T-cell (primary cell): ENCODE data around the gene SLC45A3. TPM values are rescaled to one million over a fixed set of nuclear protein-coding genes. Genes with fewer than 3 reads are reported as not detected.
A peak's percentile ranks its signal among the peaks of the same experiment; 100 is the strongest.

Experiments
- ATAC-seq, 4 experiments: fragments of 200-7000 bp in 3 of 4; fragments of 150-1000 bp in 1 of 4; cut with Tn5 transposase; replicated peaks in 1 of 4; 1 replicate in 3 of 4; 2 replicates in 1 of 4; pipeline ENCODE4 v1.10.0; 2021; ENCODE audit warnings: moderate library complexity in 3 of 4, mild to moderate bottlenecking in 2 of 4, moderate number of reproducible peaks in 1 of 4
- CTCF ChIA-PET, 2 donors: fragments of 300-600 bp; sonication (Branson Sonifier 250); formaldehyde crosslinking; loops; one replicate each; lab custom pipeline; 2022; ENCODE audit warnings: antibody characterized with exemption in 2 of 2; lab: Charles Lee
- POLR2A ChIA-PET, 2 donors: fragments of 300-600 bp; sonication (Branson Sonifier 250); formaldehyde crosslinking; loops; one replicate each; lab custom pipeline; 2022; ENCODE audit warnings: antibody characterized with exemption in 2 of 2; lab: Charles Lee
- DNase-seq, 35 experiments: peaks; one replicate each; pipeline versions ENCODE4 v3.0.0 to v3.0.0-alpha.2; 2013 to 2023
- H3K27ac ChIP-seq: one replicate; pipeline ENCODE4 v1.5.1; 2013; ENCODE audit warnings: low read length
- H3K27me3 ChIP-seq, 2 experiments: replicated peaks in 1 of 2; 1 replicate in 1 of 2; 2 replicates in 1 of 2; pipeline versions ENCODE4 v1.6.1 to v1.7.0; 2013; ENCODE audit warnings: low read length in 1 of 2, mixed read lengths in 1 of 2; ENCODE audit not compliant: control insufficient read depth in 2 of 2, insufficient read depth in 2 of 2; ENCODE audit errors: extremely low read depth in 1 of 2
- H3K36me3 ChIP-seq, 2 donors: 1 replicate in 1 of 2; 2 replicates in 1 of 2; pipeline versions ENCODE4 v1.6.1 to v1.7.0; 2013; ENCODE audit warnings: low read length in 1 of 2; ENCODE audit not compliant: control insufficient read depth in 2 of 2, insufficient read depth in 1 of 2; ENCODE audit errors: extremely low read depth in 1 of 2
- H3K4me1 ChIP-seq, 2 experiments: 1 replicate in 1 of 2; 2 replicates in 1 of 2; pipeline versions ENCODE4 v1.6.1 to v1.7.0; 2013; ENCODE audit warnings: low read length in 2 of 2, mixed read lengths in 1 of 2; ENCODE audit not compliant: insufficient read depth in 2 of 2, control insufficient read depth in 1 of 2; ENCODE audit errors: extremely low read depth in 1 of 2
- H3K4me3 ChIP-seq, 2 donors: 1 replicate in 1 of 2; 2 replicates in 1 of 2; pipeline versions ENCODE4 v1.5.1 to v1.7.0; 2013; ENCODE audit warnings: mild to moderate bottlenecking in 2 of 2, low read length in 1 of 2, moderate library complexity in 1 of 2; ENCODE audit not compliant: control insufficient read depth in 1 of 2; ENCODE audit errors: extremely low read depth in 1 of 2
- H3K9me3 ChIP-seq: 2 replicates; pipeline ENCODE4 v1.7.0; 2013
- H3K27ac Mint-ChIP-seq, 2 donors: one replicate each; pipeline ENCODE4 v1.8.0; 2020 to 2021; ENCODE audit warnings: mild to moderate bottlenecking in 2 of 2, mixed read lengths in 2 of 2
- H3K27me3 Mint-ChIP-seq, 2 donors: one replicate each; pipeline ENCODE4 v1.8.0; 2021 to 2022; ENCODE audit warnings: mixed read lengths in 2 of 2
- H3K36me3 Mint-ChIP-seq: one replicate; pipeline ENCODE4 v1.8.0; 2021; ENCODE audit warnings: mixed read lengths
- H3K4me1 Mint-ChIP-seq, 3 donors: one replicate each; pipeline ENCODE4 v1.8.0; 2020 to 2022; ENCODE audit warnings: mixed read lengths in 3 of 3, mild to moderate bottlenecking in 1 of 3
- H3K4me3 Mint-ChIP-seq, 3 donors: one replicate each; pipeline ENCODE4 v1.8.0; 2020 to 2022; ENCODE audit warnings: mild to moderate bottlenecking in 3 of 3, mixed read lengths in 3 of 3, moderate library complexity in 3 of 3
- H3K9me3 Mint-ChIP-seq, 3 donors: one replicate each; pipeline ENCODE4 v1.8.0; 2020 to 2022; ENCODE audit warnings: mixed read lengths in 3 of 3
- WGBS: methylation state at CpG from one replicate; pipeline ENCODE4 v1.1.5; 2013; ENCODE audit warnings: missing lambda C conversion rate; ENCODE audit not compliant: insufficient coverage; 5-methylcytosine and 5-hydroxymethylcytosine counted together
- total RNA-seq, 35 experiments: library from RNA in 6 of 35; stranded (reverse) in 6 of 35; fragments of 120-200 nt in 1 of 35; gene quantifications; one replicate each; pipeline versions ENCODE4 v1.2.1 to v1.2.4 and lab custom pipeline; 2013 to 2026

The SLC45A3 gene
- total RNA-seq, 5 donors from 2014 or later (not counting 1 experiment from before 2014, with no cell fraction given) = 0.35 to 2.1 (median 0.75) TPM

GRCh38 chr1:205623646-205624045, 56.7 kb downstream of the SLC45A3 start:
- ChIA-PET CTCF (interaction anchor here in 1 of 2 donors (0.6 to 0.9 kb wide), 2 partner anchors 34 to 1098 kb away, joined by 3 to 4 read pairs; no protein-coding TSS in a partner anchor), POLR2A (interaction anchor here in 1 of 2 donors (0.5 kb wide), 1 partner anchor 32 kb away, joined by 6 read pairs; no protein-coding TSS in a partner anchor)
- no CpG with 5 or more reads among the region's 4 CpGs for WGBS
- DNase-seq (no peak), ATAC-seq (no peak)
- Mint-ChIP-seq H3K27ac (peak overlapping the region in 1 of 2 donors; percentile 44), H3K36me3 (peaks cover 38% of the 10 kb centered on the region), H3K9me3 (no peaks in the 10 kb centered on the region), H3K4me3 (no peak overlapping the region), H3K4me1 (peaks cover 58 to 65% (median 64%) of the 10 kb centered on the region in 3 donors), H3K27me3 (no peaks in the 10 kb centered on the region)
- no peak overlapping the region for H3K27ac ChIP-seq
- peaks cover 12 to 24% of the 10 kb centered on the region in 2 experiments for H3K4me1 ChIP-seq
- no peaks in the 10 kb centered on the region for H3K27me3 ChIP-seq
- H3K36me3 ChIP-seq = peaks cover 5 to 57% of the 10 kb centered on the region in 2 donors
- H3K4me3 ChIP-seq = no peak overlapping the region
- H3K9me3 ChIP-seq = no peaks in the 10 kb centered on the region

- no peak overlapping the region for H3K27ac Mint-ChIP-seq
- H3K4me1 Mint-ChIP-seq = peaks cover 34 to 41% (median 41%) of the 10 kb centered on the region in 3 donors
- POLR2A ChIA-PET = no interaction called here
Observed at GRCh38 chr1:205620269-205620668, 60.0 kb downstream of the SLC45A3 start.

GRCh38 chr1:205619376-205619775, 60.9 kb downstream of the SLC45A3 start:
- Mint-ChIP-seq H3K27me3 (no peaks in the 10 kb centered on the region), H3K9me3 (no peaks in the 10 kb centered on the region), H3K36me3 (peaks cover 37% of the 10 kb centered on the region), H3K4me3 (no peak overlapping the region), H3K27ac (no peak overlapping the region), H3K4me1 (peaks cover 30 to 39% (median 38%) of the 10 kb centered on the region in 3 donors)
- ATAC-seq (no peak), DNase-seq (no peak)
- CTCF ChIA-PET = no interaction called here
- Histone ChIP-seq H3K4me3 (no peak overlapping the region), H3K27me3 (no peaks in the 10 kb centered on the region), H3K36me3 (peaks cover 5 to 84% of the 10 kb centered on the region in 2 donors), H3K4me1 (peaks cover 0 to 6% of the 10 kb centered on the region in 2 experiments), H3K27ac (no peak overlapping the region), H3K9me3 (no peaks in the 10 kb centered on the region)
- WGBS = no CpG with 5 or more reads among the region's 3 CpGs
- POLR2A ChIA-PET = interaction anchor here in 1 of 2 donors (0.6 kb wide), 1 partner anchor 23 kb away, joined by 7 read pairs; no protein-coding TSS in a partner anchor

More at GRCh38 chr1:205620269-205620668, 60.0 kb downstream of the SLC45A3 start:
- CTCF ChIA-PET = interaction anchor here in 1 of 2 donors (0.6 kb wide), 1 partner anchor 110 kb away, joined by 4 read pairs; no protein-coding TSS in a partner anchor
- DNase-seq (no peak), ATAC-seq (no peak)
- Histone ChIP-seq H3K9me3 (no peaks in the 10 kb centered on the region), H3K4me3 (no peak overlapping the region), H3K27me3 (no peaks in the 10 kb centered on the region), H3K4me1 (peaks cover 4% of the 10 kb centered on the region in 2 experiments), H3K36me3 (peaks cover 5 to 82% of the 10 kb centered on the region in 2 donors), H3K27ac (no peak overlapping the region)
- no peak overlapping the region for H3K4me3 Mint-ChIP-seq
- WGBS = 88% methylated on average over 4 of the region's 6 CpGs
- H3K9me3 Mint-ChIP-seq = no peaks in the 10 kb centered on the region
- H3K27me3 Mint-ChIP-seq = no peaks in the 10 kb centered on the region
- H3K36me3 Mint-ChIP-seq = peaks cover 36% of the 10 kb centered on the region

GRCh38 chr1:205616563-205617293, 63.6 kb downstream of the SLC45A3 start:
- Histone ChIP-seq H3K36me3 (peaks cover 5 to 90% of the 10 kb centered on the region in 2 donors), H3K9me3 (no peaks in the 10 kb centered on the region), H3K27ac (no peak overlapping the region), H3K27me3 (no peaks in the 10 kb centered on the region), H3K4me3 (no peak overlapping the region), H3K4me1 (peaks cover under 1 to 14% of the 10 kb centered on the region in 2 experiments)
- Mint-ChIP-seq H3K36me3 (peaks cover 45% of the 10 kb centered on the region), H3K27me3 (no peaks in the 10 kb centered on the region), H3K4me1 (peaks cover 37 to 44% (median 38%) of the 10 kb centered on the region in 3 donors), H3K9me3 (no peaks in the 10 kb centered on the region), H3K4me3 (no peak overlapping the region), H3K27ac (no peak overlapping the region)
- WGBS = no CpG with 5 or more reads among the region's 1 CpG
- ATAC-seq = no peak
- ChIA-PET POLR2A (no interaction called here), CTCF (interaction anchor here in 1 of 2 donors (1.0 kb wide), 1 partner anchor 16 kb away, joined by 3 read pairs; no protein-coding TSS in a partner anchor)
- DNase-seq = no peak

- no peaks in the 10 kb centered on the region for H3K27me3 ChIP-seq
- Mint-ChIP-seq H3K4me3 (no peak overlapping the region), H3K9me3 (no peaks in the 10 kb centered on the region), H3K4me1 (peaks cover 44 to 51% (median 48%) of the 10 kb centered on the region in 3 donors), H3K36me3 (peaks cover 50% of the 10 kb centered on the region), H3K27me3 (no peaks in the 10 kb centered on the region), H3K27ac (no peak overlapping the region)
- H3K4me1 ChIP-seq = peaks cover 3 to 20% of the 10 kb centered on the region in 2 experiments
- no peak for DNase-seq
- no peak for ATAC-seq
- POLR2A ChIA-PET = no interaction called here
- H3K9me3 ChIP-seq = no peaks in the 10 kb centered on the region
- no CpG with 5 or more reads among the region's 1 CpG for WGBS
- H3K27ac ChIP-seq = no peak overlapping the region
- CTCF ChIA-PET = interaction anchor here in 1 of 2 donors (1.0 kb wide), 1 partner anchor 17 kb away, joined by 3 read pairs; no protein-coding TSS in a partner anchor
- H3K36me3 ChIP-seq = peaks cover 5 to 89% of the 10 kb centered on the region in 2 donors
- H3K4me3 ChIP-seq = no peak overlapping the region
Observed at GRCh38 chr1:205615789-205616188, 64.5 kb downstream of the SLC45A3 start.

- H3K9me3 Mint-ChIP-seq = no peaks in the 10 kb centered on the region
- no peaks in the 10 kb centered on the region for H3K27me3 ChIP-seq
- H3K9me3 ChIP-seq = no peaks in the 10 kb centered on the region
- no peak for DNase-seq
- no peak overlapping the region for H3K4me3 ChIP-seq
- no peak for ATAC-seq
- H3K4me1 ChIP-seq = peaks cover 5 to 21% of the 10 kb centered on the region in 2 experiments
- H3K36me3 ChIP-seq = peaks cover 0 to 77% of the 10 kb centered on the region in 2 donors
- no CpG with 5 or more reads among the region's 2 CpGs for WGBS
- H3K4me3 Mint-ChIP-seq = no peak overlapping the region
- H3K27ac Mint-ChIP-seq = peak overlapping the region in 1 of 2 donors; percentile 27
- no peak overlapping the region for H3K27ac ChIP-seq
- ChIA-PET CTCF (interaction anchor here in 1 of 2 donors (0.6 kb wide), 1 partner anchor 18 kb away, joined by 6 read pairs; the partner anchor contains the start of gene ELK4), POLR2A (interaction anchor here (0.6 to 0.7 kb wide), 2 partner anchors 18 to 1457 kb away, joined by 10 read pairs; no protein-coding TSS in a partner anchor)
- peaks cover 52 to 53% (median 53%) of the 10 kb centered on the region in 3 donors for H3K4me1 Mint-ChIP-seq
- no peaks in the 10 kb centered on the region for H3K27me3 Mint-ChIP-seq
- H3K36me3 Mint-ChIP-seq = peaks cover 43% of the 10 kb centered on the region
Observed at GRCh38 chr1:205613854-205614412, 66.4 kb downstream of the SLC45A3 start.
